GM18499 (cell line): ENCODE measurements around the gene NDUFS5.
"Not testable (repeated sequence)": the region's sequence is repeated elsewhere in the genome, so short reads cannot be mapped to it uniquely, and the experiment has no call there.

Experiments used
- ATAC-seq: cut with Tn5 transposase; IDR thresholded peaks from one replicate; pipeline ENCODE4 v1.9.1; 2021; ENCODE audit warnings: moderate number of reproducible peaks; ENCODE audit not compliant: insufficient read depth, unreplicated experiment

Gene NDUFS5

DNA sequence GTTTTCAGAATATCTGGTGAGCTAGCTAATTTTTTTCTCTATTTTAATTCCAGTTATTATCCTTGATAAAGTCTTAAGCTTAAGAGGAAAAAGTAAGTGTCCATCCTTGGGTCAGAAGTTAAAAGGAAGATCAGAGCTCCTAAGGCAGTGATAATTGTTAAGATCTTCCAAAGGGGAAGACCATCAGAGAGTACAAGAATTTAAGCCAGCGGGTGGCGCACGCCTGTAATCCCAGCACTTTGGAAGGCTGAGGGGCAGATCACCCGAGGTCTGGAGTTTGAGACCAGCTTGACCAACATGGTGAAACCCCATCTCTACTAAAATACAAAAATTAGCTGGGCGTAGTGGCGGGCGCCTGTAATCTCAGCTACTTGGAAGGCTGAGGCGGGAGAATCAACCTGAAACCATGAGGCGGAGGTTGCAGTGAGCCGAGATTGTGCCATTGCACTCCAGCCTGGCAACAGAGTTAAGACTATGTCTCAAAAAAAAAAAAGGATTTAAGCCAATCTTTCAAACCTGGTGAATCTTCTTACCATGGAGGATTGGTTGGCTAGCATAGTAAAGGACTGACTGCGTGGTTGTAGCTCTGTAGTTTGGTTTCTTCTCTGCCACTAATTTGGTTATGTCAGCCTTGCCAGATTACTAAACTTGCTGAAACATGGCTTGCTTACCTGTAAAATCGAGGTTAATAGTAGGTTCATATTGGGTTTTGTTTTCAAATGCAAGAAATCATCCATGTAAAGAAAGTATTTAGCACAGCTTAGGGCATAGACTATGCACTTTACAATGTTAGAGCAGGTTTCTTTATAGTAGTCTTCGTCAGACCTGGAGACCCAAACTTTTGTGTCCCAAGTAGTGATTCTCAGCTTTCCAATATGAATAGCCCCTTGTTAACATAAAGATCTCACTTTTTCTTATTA is 19.2 kb upstream of the NDUFS5 start:
- no peak for ATAC-seq

DNA sequence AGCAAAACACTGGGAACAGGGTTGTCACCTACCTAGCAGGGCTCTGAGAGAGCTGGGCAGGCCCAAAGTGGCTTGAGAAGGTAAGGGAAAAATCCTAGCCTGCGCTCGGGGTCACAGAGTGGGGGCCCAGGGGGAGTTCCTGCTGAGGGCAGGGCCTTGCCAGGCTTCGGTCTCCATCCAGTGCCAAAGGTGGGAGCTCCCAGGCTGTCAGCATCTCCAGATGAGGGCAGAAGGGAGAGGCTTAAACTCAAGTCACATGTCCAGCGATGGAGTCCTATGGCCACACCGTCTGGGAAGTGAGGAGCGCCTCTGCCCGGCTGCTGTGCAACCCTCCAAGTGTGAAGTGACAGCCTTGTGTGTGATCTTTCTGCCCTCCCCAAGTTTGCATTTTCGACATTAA is 11.2 kb upstream of the NDUFS5 start:
- not testable (repeated sequence) for ATAC-seq

DNA sequence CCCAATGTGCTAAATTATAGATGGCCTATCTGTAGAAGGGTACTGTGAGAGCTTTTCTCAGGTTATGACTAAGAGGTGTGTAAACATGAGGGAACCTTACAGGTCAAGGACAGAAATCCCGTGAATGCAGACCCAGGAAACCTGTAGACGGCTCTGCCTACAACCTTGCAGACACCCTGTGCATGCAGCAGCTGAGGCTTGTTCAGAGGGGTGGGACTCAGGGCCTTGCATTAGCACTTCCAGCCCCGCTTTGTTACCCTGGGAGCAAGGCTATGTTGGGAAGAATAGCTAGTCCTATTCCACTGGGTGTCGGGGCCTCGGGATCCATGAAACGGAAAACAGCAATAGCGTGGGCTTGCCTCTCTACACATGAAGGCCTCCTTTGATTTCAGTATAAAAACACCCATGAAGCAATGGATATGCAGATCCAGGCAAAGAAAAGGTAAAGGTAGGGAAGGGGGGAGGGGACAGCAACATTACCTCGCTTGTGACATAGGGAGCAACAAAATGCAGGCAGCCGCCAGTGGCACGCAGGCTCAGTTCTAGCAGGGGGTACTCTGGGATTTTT is 9.5 kb upstream of the NDUFS5 start:
- ATAC-seq, result no peak

DNA sequence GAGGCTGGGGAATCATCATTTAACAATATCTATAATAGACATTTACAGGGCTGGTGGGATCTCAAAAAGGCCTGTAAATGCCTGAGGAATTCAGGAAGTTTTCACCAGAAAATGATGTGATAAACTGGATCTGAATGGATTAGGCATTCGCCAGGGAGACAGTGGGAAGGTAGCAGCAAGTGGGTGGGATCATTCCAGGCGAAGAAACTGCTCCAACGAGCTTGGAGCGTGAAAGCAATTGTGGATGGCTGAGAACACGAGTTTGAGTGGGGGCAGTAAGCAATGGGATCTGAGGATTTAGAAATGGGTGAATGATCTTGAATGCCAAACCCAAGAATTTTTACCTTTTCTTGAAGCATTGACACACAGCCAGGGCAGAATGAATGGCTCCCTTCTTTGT is 8.9 kb upstream of the NDUFS5 start:
- ATAC-seq, result no peak

DNA sequence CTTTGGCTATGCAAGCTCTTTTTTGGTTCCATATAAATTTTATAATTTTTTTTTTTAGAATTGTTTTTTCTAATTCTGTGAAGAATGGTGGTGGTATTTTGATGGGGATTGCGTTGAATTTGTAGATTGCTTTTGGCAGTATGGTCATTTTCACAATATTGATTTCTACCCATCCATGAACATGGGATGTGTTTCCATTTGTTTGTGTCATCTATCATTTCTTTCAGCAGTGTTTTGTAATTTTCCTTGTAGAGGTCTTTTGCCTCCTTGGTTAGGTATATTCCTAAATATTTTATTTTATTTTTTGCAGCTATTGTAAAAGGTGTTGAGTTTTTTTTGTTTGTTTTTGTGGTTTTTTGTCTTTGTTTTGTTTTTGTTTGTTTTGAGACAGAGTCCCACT is 5.7 kb upstream of the NDUFS5 start:
- not testable (repeated sequence) for ATAC-seq

DNA sequence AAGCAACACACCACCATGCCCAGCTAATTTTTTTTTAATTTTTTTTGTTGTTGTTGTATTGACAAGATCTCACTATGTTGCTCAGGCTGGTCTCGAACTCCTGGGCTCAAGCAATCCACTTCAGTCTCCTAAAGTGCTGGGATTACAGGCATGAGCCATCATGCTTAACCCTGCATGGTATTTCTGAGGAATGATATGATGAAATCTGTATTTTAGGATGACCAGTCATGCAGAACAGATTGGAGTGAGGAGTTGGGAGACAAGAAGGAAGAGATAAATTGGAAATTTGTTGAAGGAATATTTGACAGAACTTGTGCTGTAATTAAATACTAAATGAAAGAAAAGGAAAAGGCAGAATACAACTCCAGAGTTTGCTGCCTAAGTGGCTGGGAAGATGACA is 4.7 kb upstream of the NDUFS5 start:
- ATAC-seq, result no peak

DNA sequence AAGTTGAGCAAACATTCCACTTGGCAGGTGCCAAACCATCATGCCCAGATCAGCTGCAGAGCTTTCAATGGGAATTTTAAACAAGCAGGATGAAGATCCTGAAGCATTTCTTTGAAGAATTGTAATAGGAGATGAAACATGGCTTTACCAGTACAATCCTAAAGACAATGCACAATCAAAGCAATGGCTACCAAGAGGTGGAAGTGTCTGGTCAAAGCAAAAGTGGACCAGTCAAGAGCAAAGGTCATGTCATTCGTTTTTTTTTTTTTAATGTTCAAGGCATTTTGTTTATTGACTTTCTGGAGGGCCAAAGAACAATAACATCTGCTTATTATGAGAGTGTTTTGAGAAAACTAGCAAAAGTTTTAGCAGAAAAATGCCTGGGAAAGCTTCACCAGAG is 3.0 kb upstream of the NDUFS5 start:
- no peak for ATAC-seq

DNA sequence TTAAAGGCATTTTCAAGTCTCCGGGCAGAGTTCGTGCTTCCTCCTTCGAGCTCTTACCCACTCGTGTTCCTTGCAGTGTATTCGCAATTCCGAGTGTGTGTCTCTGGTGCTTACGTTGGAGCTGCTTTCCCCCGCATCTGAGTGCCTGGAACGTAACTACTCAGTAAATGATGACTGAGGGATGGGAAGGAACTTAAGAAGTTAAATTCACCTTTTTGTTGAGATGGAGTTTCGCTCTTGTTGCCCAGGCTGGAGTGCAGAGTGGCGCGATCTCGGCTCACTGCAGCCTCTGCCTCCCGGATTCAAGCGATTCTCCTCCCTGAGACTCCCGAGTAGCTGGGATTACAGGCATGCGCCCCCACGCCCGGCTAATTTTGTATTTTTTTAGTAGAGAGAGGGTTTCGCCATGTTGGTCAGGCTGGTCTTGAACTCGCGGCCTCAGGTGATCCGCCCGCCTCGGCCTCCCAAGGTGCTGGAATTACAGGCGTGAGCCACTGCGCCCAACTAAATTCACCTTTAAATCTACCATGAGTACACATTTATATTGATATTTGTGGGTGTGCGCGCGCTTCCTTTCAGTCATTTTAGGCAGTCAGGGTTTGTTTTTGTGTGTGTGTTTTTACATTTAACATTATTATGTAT is 837 bp downstream of the NDUFS5 start:
- no peak for ATAC-seq

DNA sequence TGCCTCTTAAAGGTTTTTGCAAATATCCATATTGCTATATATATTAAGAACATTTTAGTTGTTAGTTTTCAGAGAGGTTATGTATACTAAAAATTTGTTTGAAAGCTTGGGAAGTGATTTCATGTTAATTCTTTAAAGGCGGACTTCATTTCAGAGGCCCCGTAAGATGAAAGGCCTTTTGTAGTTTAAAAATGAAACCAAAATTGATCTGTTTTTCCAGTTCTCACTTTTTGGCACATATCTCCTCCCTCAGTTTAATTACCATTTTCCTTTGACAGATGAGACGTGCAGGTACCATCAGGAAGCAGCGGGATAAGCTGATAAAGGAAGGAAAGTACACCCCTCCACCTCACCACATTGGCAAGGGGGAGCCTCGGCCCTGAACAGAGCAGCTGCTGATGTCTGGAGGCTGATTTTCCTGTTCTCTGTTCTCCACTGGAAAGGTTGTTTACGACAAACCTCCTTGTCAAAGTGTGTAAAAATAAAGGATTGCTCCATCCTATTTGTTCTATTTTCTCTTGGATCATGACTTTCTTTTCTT is 8.0 kb downstream of the NDUFS5 start:
- ATAC-seq, result no peak

DNA sequence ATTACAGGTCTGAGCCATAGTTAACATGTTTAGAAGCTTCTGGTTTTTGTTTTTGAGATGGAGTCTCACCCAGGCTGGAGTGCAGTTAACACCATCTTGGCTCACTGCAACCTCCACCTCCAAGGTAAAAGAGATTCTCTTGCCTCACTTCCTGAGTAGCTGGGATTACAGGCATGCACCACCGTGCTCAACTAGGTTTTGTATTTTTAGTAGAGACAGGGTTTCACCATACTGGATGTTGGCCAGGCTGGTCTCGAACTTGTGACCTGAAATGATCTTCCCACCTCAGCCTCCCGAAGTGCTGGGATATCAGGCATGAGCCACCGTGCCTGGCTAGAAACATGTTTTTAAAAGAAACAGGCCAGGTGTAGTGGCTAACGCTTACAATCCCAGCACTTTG is 10.5 kb downstream of the NDUFS5 start:
- no peak for ATAC-seq

DNA sequence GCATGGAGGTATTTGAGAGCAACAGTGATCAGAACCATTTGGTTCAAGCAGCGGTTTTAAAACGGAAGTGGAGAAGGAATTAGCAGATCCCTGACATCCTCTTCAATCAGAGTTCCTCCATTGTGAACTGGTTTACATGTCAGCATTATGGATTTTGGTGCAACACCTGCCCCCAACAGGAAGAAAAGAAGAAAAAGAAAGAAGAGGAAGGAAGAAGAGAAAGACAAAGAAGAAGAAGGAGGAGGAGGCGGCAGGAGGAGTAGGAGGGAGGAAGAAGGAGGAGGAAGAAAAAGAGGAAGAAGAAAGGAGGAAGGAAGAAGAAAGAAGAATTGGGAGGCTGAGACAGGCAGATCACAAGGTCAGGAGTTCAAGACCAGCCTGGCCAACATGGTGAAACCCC is 17.4 kb downstream of the NDUFS5 start:
- no peak for ATAC-seq

DNA sequence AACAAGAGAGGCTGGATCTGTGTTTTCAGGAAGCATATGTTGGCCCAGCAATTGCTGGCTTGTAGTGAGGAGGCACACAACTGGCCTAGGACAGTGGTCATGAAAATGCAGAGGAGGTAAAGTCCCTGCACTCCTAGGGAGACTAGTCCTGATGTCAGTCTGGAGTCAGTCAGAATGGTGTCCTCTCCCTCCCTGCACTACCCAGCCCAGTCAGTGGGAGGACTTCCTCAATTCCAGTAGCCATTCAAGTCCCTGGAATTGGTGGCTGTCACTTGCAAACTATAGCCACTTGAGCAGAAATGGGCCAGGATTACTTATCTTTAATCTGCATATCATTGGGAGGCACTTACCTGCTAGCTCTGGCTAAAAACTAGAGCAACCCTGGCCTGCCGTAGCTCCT is 18.6 kb downstream of the NDUFS5 start:
- ATAC-seq, result no peak

DNA sequence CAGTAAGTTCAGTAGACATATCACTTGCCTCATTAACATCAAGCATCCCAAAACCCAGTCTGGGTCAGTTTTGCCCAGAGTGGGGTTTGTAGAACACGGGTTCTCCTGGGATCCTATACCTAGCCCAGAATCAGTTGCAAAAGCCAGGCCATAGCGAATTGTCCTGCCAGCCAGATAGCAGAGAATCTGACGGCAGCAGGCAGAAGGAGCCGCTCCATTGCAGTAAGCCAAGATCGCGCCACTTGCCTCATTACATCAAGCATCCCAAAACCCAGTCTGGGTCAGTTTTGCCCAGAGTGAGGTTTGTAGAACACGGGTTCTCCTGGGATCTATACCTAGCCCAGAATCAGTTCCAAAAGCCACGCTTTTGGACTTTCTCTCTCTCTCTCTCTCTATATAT is 19.1 kb downstream of the NDUFS5 start:
- no peak for ATAC-seq

DNA sequence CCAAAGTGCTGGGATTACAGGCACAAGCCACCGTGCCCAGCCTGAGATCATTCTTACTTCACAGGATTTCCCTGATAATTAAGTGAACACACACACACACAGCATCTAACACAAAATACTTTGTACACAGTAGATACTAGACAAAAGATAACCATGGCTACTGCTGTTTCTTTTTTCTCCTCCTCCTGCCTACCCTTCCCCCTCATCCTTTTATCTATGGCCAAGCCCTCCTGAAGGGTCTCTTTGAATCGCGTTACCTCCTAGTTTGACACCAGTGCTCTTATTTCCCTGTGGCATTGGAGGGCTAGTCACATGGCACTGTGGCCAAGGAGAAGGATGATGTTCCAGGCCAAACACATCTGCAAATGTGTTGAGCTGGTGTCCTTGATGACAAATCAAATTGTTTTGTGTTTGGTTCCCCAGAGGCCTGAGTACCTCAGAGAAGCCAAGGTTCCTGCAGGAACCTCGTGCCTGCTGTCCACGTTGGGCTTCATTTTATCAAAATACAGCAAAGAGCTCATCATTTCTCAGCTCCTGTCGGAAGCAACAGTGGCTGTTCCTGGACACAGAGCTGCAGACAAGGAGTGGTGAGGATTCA is 20.6 kb downstream of the NDUFS5 start:
- ATAC-seq, result no peak

DNA sequence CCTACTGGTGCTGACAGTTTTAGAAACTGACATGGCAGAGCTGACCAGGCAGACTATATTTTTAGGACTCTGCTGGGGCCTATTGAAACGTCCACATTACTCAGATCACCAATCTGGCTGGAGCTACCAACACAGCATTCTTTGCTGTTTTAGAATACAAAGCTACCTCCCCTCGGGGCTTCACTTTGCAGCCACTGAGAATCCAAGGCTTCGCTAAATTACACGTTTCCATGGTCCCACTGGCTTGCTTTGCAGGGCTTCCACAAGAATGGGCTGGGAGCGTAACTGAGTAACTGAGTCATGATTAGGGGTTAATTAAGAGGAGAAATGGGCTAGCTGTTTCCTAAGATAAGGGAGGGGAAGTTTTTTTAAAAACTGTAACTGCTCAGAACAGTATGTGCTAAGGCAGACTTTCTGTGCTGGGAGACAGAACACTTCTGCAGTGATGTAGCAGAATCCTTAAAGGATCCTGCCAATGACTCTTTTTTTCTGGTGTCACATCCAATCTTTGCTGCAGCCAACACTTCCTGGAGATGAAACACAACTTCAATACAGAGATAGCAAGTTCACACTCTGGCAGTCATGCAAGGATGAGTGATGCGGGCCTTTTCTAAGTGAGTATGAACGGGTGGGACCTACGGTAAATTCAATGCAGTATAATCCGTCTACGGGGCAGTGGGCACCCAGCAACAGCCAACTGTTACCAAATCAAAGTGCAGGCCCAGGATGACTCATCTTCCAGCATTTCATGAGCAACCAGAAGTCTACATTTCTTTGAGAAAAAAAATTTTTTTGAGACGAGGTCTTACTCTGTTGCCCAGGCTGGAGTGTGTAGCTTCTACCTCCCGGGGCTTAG is 21.5 kb downstream of the NDUFS5 start:
- no peak for ATAC-seq

DNA sequence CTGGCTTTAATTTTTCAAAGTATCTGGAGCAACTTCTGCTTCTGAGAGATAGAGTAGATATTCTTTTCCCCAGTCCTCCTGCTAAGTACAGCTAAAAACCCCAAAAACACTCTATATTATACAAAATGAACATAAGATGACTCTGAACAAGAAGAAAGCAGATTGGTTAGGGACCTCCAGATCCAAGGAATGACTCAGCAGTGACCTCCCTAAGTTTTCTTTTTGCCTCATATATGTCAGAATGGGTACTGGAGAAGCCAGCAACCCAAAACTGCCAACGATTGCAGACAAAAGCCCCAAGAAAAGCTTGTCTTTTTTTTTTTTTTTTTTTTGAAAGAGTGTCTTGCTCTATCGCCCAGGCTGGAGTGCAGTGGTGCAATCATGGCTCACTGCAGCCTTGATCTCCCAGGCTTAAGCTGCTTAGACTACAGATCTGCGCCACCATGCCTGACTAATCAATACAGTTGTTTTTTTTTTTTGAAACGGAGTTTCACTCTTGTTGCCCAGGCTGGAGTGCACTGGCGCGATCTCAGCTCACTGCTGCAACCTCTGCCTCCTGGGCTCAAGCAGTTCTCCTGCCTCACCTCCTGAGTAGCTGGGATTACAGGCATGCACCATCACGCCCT is 22.7 kb downstream of the NDUFS5 start:
- ATAC-seq, result no peak

DNA sequence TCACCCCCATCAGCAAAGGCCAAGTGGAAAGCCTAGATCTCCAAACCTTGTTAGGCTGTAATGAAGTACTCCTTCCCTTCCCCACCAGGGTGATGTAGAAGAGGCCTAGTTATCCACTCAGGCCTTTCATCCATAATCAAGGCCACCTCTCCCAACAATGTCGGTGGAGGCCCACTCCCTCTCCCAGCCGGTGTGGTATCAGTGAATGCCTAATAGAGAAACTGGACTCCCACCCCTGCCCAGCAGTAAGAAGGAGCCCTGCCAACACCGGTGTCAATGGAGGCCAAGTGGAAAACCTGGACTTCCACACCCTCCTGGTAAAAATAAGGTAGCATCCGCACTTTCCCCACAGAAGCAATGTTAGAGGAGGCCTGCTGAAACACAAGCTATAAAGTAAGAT is 23.9 kb downstream of the NDUFS5 start:
- no peak for ATAC-seq

DNA sequence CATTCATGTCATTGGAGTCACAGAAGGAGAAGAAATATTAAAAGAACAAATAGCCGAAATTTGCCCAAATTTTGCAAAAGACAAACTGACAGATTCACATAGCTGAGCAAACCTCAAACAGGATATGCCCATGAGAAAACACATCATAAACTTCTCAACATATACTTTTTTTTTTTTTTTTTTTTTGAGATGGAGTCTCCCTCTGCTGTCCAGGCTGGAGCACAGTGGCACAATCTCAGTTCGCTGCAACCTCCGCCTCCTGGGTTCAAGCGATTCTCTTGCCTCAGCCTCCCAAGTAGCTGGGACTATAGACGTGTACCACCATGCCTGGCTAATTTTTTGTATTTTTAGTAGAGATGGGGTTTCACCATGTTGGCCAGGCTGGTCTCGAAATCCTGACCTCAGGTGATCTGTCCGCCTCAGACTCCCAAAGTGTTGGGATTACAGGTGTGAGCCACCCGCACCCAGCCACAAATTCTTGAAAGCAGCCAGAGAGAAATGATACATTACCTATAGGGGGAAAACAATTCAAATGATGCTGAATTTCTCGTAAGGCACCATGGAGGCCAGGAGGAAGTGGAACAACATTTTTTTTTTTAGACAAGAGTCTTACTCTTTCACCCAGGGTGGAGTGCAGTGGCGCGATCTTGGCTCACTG is 25.2 kb downstream of the NDUFS5 start:
- not testable (repeated sequence) for ATAC-seq

DNA sequence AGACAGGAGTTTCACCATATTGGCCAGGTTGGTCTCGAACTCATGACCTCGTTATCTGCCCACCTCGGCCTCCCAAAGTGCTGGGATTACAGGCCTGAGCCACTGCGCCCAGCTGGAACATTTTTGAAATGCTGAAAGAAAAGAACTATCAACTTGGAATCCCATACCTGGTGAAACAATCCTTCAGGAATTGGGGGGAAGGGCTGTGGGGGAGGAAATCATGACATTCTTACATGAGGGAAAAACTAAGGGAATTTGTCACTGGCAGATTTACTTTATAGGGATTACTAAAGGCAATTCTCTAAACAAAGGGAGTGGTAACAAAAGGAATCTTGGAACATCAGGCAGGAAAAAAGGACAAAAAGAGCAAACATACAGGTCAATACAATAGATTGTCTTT is 25.8 kb downstream of the NDUFS5 start:
- ATAC-seq, result no peak
